IPS-18c (cell line): ENCODE data around the gene SHISA2.

ENCODE experiments used
- H3K4me3 ChIP-seq: 2 replicates; pipeline ENCODE4 v1.7.0; 2013; ENCODE audit warnings: low read depth, mild to moderate bottlenecking, low read length, moderate library complexity; ENCODE audit not compliant: insufficient read depth
- H3K9me3 ChIP-seq: one replicate; pipeline ENCODE4 v1.6.1; 2013; ENCODE audit warnings: mild to moderate bottlenecking, low read length, moderate library complexity; ENCODE audit not compliant: control insufficient read depth, insufficient read depth

SHISA2 gene

GRCh38 chr13:26010487-26011207 is 41.2 kb downstream of the SHISA2 start:
- Histone ChIP-seq H3K9me3 (no peaks in the 10 kb centered on the region), H3K4me3 (no peak overlapping the region)

- Histone ChIP-seq H3K9me3 (no peaks in the 10 kb centered on the region), H3K4me3 (no peak overlapping the region)
Observed at GRCh38 chr13:26007261-26008125, 44.3 kb downstream of the SHISA2 start.
